EH (cell line): ENCODE data around the gene NPEPL1.

ENCODE experiments used
- DNase-seq: peaks from one replicate; pipeline ENCODE4 v3.0.0-alpha.2; 2015; ENCODE audit warnings: low read depth

The NPEPL1 gene

DNA sequence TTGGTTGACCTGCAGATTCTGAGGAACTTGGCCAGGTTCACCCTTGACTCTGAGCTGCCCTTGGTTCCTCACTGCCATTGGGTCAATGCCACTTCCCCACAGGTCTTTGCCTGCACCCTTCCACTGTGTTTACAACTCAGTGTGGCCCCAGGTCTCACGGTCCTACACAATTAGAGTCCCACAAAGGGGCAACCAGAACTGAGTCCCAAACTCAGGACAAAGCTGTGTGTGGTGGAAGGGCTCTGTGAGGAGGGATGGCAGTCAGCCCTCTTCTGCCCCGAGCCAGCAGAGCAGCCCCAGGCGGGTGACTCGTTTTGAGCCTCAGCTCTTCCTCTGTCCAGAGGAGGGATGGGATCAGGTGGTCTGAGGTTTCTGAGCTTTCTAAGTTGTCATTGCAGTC is 69.5 kb downstream of the NPEPL1 start:
- no peak for DNase-seq

DNA sequence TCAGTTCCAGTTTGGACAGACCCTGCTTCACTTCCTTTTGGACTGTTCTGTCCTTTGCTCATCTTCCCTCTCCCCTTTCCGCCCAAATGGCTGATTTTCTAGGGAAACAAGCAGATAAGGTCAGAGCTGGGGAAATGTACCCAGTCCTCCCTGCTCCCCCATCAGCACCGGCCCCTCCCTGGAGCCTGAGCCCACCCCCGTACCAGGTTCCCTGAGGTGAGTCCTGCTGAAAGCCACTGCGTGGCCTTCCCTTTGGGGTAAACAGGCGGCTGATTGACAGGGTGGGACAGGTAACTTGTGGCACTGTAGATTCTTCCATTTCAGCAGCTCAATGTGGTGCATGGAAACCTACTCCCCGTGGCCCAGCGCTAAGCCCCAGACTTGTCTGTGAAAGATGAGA is 70.5 kb downstream of the NPEPL1 start:
- DNase-seq, result no peak
